Measurements from ENCODE around the gene FOXP3. TPM values are rescaled to one million over a fixed set of nuclear protein-coding genes. Genes with fewer than 3 reads are reported as not detected.

Gene FOXP3
- polyA plus RNA-seq, 1 experiment, result 0.09 TPM

DNA sequence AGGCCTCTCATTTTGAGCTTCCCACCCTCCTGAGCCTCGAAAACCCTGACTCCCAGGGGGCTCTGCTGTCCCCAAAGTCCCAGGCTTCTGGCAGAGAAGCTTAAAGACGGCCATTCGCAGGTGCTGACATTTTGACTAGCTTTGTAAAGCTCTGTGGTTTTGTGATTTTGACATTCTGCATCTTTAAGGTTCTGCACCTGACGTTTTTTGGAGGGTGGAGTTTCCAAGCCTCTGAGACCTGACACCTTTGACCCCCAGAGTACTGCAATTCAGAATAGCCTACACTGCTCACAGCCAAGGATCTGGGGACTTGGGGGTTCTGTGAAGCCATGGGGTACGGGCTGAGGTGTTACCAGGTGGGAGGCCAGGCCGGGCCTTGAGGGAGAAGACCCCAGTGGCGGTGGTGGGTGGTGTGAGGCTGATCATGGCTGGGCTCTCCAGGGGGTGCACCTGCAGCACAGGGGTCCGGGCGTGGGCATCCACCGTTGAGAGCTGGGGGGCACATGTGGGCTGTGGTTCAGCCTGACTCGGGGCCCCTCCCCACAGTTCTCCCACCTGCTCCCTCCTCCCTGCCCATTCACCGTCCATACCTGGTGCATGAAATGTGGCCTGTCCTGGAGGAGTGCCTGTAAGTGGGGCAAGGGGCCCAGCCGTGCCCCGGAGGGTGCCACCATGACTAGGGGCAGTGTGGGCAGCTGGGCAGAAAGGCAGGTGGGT is 7.3 kb downstream of the FOXP3 start:
- TF ChIP-seq, protein P1, sequence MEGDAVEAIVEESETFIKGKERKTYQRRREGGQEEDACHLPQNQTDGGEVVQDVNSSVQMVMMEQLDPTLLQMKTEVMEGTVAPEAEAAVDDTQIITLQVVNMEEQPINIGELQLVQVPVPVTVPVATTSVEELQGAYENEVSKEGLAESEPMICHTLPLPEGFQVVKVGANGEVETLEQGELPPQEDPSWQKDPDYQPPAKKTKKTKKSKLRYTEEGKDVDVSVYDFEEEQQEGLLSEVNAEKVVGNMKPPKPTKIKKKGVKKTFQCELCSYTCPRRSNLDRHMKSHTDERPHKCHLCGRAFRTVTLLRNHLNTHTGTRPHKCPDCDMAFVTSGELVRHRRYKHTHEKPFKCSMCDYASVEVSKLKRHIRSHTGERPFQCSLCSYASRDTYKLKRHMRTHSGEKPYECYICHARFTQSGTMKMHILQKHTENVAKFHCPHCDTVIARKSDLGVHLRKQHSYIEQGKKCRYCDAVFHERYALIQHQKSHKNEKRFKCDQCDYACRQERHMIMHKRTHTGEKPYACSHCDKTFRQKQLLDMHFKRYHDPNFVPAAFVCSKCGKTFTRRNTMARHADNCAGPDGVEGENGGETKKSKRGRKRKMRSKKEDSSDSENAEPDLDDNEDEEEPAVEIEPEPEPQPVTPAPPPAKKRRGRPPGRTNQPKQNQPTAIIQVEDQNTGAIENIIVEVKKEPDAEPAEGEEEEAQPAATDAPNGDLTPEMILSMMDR (IDR thresholded peaks at IDR 0.05; ENCODE audit: low read depth, low read length), result no peak
- no peak overlapping the region for H3K27ac ChIP-seq (ENCODE audit: low read depth, low read length)
- no peaks in the 10 kb centered on the region for H3K9me3 ChIP-seq (ENCODE audit: control insufficient read depth, insufficient read depth, low read length)
- no peak overlapping the region for H3K4me3 ChIP-seq (ENCODE audit: low read depth, low read length)
- ChIA-PET CTCF (no interaction called here), POLR2A (no interaction called here)
- no peaks in the 10 kb centered on the region for H3K27me3 ChIP-seq (ENCODE audit: control insufficient read depth, insufficient read depth, low read length)
- no peak for DNase-seq (ENCODE audit: low read depth, low spot score)

DNA sequence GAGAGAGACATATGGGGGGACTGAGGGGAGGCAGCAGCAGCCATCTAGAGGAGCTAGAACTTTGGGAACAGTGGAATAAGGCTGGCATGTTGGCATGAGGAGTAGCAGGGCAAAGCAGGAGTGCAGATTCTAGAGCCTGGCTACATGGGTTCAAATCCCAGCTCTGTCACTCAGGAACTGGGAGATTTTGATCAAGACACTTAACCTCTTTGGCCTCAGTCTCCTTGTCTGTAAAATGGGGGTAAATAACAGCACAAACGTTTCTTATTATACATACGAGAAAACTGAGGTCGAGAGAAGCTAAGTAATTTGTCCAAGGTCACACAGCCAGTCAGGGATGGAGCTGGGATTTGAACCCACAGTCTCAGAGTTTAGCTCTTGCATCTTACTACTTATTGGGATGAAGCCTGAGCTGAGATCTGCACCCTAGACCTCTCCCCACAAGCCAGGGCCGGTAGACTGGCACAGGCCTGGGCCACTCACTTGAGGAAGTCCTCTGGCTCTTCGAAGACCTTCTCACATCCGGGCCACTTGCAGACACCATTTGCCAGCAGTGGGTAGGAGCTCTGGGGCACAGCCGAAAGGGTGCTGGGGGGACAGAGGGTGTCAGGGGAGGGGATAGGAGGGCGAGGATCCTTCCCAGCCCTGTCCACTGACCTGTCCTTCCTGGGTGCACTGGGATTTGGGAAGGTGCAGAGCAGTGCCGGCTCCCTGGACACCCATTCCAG is 8.1 kb downstream of the FOXP3 start:
- DNase-seq (ENCODE audit: low read depth, low spot score), result no peak
- no peaks in the 10 kb centered on the region for H3K27me3 ChIP-seq (ENCODE audit: control insufficient read depth, insufficient read depth, low read length)
- no peak overlapping the region for H3K27ac ChIP-seq (ENCODE audit: low read depth, low read length)
- POLR2A ChIA-PET, result interaction anchor here (0.6 kb wide), 1 partner anchor 12 kb away, joined by 4 read pairs; no protein-coding TSS in a partner anchor
- TF ChIP-seq, protein P1 (IDR thresholded peaks at IDR 0.05; ENCODE audit: low read depth, low read length), result no peak
- CTCF ChIA-PET, result interaction anchor here (1.0 kb wide), 1 partner anchor 101 kb away, joined by 3 read pairs; no protein-coding TSS in a partner anchor
- no peak overlapping the region for H3K4me3 ChIP-seq (ENCODE audit: low read depth, low read length)
- no peaks in the 10 kb centered on the region for H3K9me3 ChIP-seq (ENCODE audit: control insufficient read depth, insufficient read depth, low read length)

- no peak for DNase-seq (ENCODE audit: low read depth, low spot score)
- Histone ChIP-seq H3K27me3 (ENCODE audit: control insufficient read depth, insufficient read depth, low read length) (no peaks in the 10 kb centered on the region), H3K27ac (ENCODE audit: low read depth, low read length) (no peak overlapping the region), H3K4me3 (ENCODE audit: low read depth, low read length) (no peak overlapping the region), H3K9me3 (ENCODE audit: control insufficient read depth, insufficient read depth, low read length) (no peaks in the 10 kb centered on the region)
- POLR2A ChIA-PET, result interaction anchor here (0.6 kb wide), 1 partner anchor 19 kb away, joined by 3 read pairs; the partner anchor contains the start of gene CCDC22
- CTCF ChIA-PET, result no interaction called here
- TF ChIP-seq, protein P1 (IDR thresholded peaks at IDR 0.05; ENCODE audit: low read depth, low read length), result no peak
Measured at GRCh38 chrX:49254639-49255038, 9.9 kb downstream of the FOXP3 start.

- ChIA-PET POLR2A (no interaction called here), CTCF (no interaction called here)
- no peak for DNase-seq (ENCODE audit: low read depth, low spot score)
- Histone ChIP-seq H3K27ac (ENCODE audit: low read depth, low read length) (no peak overlapping the region), H3K9me3 (ENCODE audit: control insufficient read depth, insufficient read depth, low read length) (no peaks in the 10 kb centered on the region), H3K4me3 (ENCODE audit: low read depth, low read length) (no peak overlapping the region), H3K27me3 (ENCODE audit: control insufficient read depth, insufficient read depth, low read length) (no peaks in the 10 kb centered on the region)
- TF ChIP-seq, protein P1 (IDR thresholded peaks at IDR 0.05; ENCODE audit: low read depth, low read length), result no peak
Measured at GRCh38 chrX:49251325-49251724, 13.2 kb downstream of the FOXP3 start.

- CTCF ChIA-PET, result no interaction called here
- TF ChIP-seq, protein P1 (IDR thresholded peaks at IDR 0.05; ENCODE audit: low read depth, low read length), result no peak
- POLR2A ChIA-PET, result interaction anchor here (1.6 kb wide), 1 partner anchor 19 kb away, joined by 4 read pairs; the partner anchor contains the start of gene PPP1R3F
- Histone ChIP-seq H3K9me3 (ENCODE audit: control insufficient read depth, insufficient read depth, low read length) (no peaks in the 10 kb centered on the region), H3K4me3 (ENCODE audit: low read depth, low read length) (no peak overlapping the region), H3K27me3 (ENCODE audit: control insufficient read depth, insufficient read depth, low read length) (no peaks in the 10 kb centered on the region), H3K27ac (ENCODE audit: low read depth, low read length) (no peak overlapping the region)
- no peak for DNase-seq (ENCODE audit: low read depth, low spot score)
Measured at GRCh38 chrX:49250578-49250977, 13.9 kb downstream of the FOXP3 start.
